BLaER1 (cell line): ENCODE data around the gene MRLN.

Experiments used
- H3K27ac ChIP-seq: shearing (Covaris generic); formaldehyde crosslinking; 2 replicates; pipeline ENCODE4 v1.8.1; 2022
- H3K27me3 ChIP-seq: shearing (Covaris generic); formaldehyde crosslinking; 2 replicates; pipeline ENCODE4 v1.8.1; 2022
- H3K36me3 ChIP-seq: shearing (Covaris generic); formaldehyde crosslinking; 2 replicates; pipeline ENCODE4 v1.8.1; 2022
- H3K4me1 ChIP-seq: shearing (Covaris generic); formaldehyde crosslinking; 2 replicates; pipeline ENCODE4 v1.8.1; 2022
- H3K4me2 ChIP-seq: shearing (Covaris generic); formaldehyde crosslinking; 2 replicates; pipeline ENCODE4 v1.8.1; 2022
- H3K4me3 ChIP-seq: shearing (Covaris generic); formaldehyde crosslinking; 2 replicates; pipeline ENCODE4 v1.8.1; 2022
- H3K9ac ChIP-seq: shearing (Covaris generic); formaldehyde crosslinking; 2 replicates; pipeline ENCODE4 v1.8.1; 2022
- H3K9me3 ChIP-seq: shearing (Covaris generic); formaldehyde crosslinking; 2 replicates; pipeline ENCODE4 v1.8.1; 2022
- H4K20me1 ChIP-seq: shearing (Covaris generic); formaldehyde crosslinking; 2 replicates; pipeline ENCODE4 v1.8.1; 2022
- Cebpa-rat ChIP-seq: shearing (Covaris generic); IDR thresholded peaks from 2 replicates; pipeline ENCODE4 v1.8.1; 2022

The MRLN gene

DNA sequence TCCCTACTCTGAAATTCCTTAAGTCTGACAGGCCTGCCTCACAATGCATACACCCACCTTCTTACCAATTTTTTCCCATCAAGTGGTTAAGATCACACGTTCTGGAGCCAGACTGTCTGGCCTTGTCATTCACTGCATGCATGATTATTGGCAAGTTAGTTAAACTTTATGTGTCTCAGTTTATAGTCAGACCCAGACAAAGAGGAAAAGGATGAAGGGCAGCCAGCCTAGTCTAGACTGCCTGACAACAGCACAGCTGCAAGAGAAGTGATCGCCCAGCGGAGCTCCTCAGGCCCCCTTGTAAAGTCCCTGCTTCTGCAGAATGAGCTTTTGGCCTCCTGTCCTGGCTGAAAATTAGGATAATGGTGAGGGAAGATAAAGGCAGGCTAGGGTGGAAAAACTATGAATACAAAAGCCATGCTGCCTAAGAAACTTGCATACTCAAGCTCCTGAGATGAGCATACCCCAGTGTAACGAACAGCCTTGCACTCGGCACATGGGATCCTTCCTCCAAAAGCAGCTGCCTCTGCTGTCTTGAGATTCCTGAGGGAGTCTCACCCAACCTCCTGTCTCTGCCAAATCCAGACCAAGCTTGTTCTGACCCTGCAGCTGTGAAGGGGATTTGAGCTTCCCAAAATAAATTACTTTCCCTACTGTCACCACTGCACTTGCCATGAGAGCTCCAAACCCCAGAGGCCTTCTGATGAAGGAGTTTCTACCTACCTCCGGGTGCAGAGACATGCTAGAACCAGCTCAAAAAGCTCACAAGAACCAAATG lies 26.7 kb upstream of the MRLN start:
- H3K4me2 ChIP-seq = no peak overlapping the region
- no peaks in the 10 kb centered on the region for H3K27me3 ChIP-seq
- H3K9me3 ChIP-seq = peaks cover 16% of the 10 kb centered on the region
- no peaks in the 10 kb centered on the region for H3K4me1 ChIP-seq
- no peak overlapping the region for H3K27ac ChIP-seq
- no peak overlapping the region for H3K9ac ChIP-seq
- H3K4me3 ChIP-seq = no peak overlapping the region
- TF ChIP-seq Cebpa-rat = no peak
- H3K36me3 ChIP-seq = no peaks in the 10 kb centered on the region
- no peaks in the 10 kb centered on the region for H4K20me1 ChIP-seq

DNA sequence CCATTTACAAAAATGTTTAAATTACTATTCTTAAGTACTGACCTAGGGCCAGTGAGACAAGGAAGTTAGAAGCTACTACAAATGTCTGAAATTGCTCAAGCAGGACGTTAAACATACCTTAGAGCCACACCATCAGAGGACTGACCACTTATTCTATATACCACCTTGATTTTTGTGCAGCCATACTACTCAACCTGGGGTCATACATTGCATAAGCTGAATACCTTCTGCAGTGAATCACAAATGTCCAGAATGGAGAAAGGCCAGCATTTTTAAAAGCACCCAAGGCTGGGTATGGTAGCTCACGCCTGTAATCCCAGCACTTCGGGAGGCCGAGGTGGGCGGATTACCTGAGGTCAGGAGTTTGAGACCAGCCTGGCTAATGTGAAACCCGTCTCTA lies 21.2 kb upstream of the MRLN start:
- Histone ChIP-seq H3K4me3 (no peak overlapping the region), H3K27me3 (no peaks in the 10 kb centered on the region), H3K27ac (no peak overlapping the region), H3K4me2 (no peak overlapping the region), H4K20me1 (no peaks in the 10 kb centered on the region), H3K9ac (no peak overlapping the region), H3K36me3 (no peaks in the 10 kb centered on the region), H3K4me1 (no peaks in the 10 kb centered on the region), H3K9me3 (peaks cover 22% of the 10 kb centered on the region)
- no peak for TF ChIP-seq Cebpa-rat

DNA sequence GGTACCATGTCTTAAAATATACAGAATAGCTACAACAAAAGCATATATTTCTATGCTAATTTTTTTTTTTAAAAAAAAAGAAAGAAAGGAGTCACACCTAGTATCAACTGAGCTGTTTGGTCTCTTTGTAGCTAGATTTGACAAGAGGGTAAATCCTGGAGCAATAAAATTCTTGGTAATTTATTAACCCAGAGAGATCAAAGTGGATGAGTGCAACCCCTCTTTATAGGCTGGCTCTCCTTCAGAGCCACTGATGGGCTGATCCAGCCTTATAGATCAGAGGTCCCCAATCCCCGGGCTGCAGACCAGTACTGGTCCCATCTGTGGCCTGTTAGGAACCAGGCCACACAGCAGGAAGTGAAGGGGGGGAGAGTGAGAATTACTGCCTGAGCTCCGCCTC lies 19.8 kb upstream of the MRLN start:
- peaks cover 22% of the 10 kb centered on the region for H3K9me3 ChIP-seq
- H3K27ac ChIP-seq = no peak overlapping the region
- H4K20me1 ChIP-seq = no peaks in the 10 kb centered on the region
- no peaks in the 10 kb centered on the region for H3K27me3 ChIP-seq
- H3K4me3 ChIP-seq = no peak overlapping the region
- no peak overlapping the region for H3K4me2 ChIP-seq
- no peak overlapping the region for H3K9ac ChIP-seq
- TF ChIP-seq Cebpa-rat = no peak
- no peaks in the 10 kb centered on the region for H3K4me1 ChIP-seq
- no peaks in the 10 kb centered on the region for H3K36me3 ChIP-seq

DNA sequence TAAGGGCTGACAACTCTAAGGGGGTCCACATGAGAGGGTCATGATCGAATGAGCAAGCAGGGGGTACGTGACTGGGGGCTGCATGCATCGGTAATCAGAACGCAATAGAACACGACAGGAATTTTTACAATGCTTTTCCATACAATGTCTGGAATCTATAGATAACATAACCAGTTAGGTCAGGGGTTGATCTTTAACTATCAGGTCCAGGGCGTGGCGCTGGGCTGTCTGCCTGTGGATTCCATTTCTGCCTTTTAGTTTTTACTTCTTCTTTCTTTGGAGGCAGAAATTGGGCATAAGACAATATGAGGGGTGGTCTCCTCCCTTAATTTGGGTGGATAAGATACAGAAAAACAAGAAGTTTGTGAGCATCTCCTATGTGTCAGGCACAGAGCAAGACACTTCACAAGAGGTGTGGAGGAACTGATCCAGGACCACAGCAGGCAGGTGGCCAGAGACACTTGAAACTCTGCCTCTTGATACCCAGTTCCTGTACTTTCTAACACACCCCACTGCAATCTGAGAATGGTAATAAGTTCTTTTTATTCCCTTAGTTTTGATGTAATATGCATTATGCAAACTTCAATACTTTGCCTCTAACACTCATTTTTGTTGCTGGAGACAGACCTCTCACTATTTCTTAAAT lies 18.0 kb upstream of the MRLN start:
- Histone ChIP-seq H3K27me3 (no peaks in the 10 kb centered on the region), H3K27ac (no peak overlapping the region), H3K4me1 (no peaks in the 10 kb centered on the region), H3K4me2 (no peak overlapping the region), H3K9ac (no peak overlapping the region), H3K4me3 (no peak overlapping the region), H3K36me3 (no peaks in the 10 kb centered on the region), H3K9me3 (peaks cover 6% of the 10 kb centered on the region), H4K20me1 (no peaks in the 10 kb centered on the region)
- TF ChIP-seq Cebpa-rat = no peak

DNA sequence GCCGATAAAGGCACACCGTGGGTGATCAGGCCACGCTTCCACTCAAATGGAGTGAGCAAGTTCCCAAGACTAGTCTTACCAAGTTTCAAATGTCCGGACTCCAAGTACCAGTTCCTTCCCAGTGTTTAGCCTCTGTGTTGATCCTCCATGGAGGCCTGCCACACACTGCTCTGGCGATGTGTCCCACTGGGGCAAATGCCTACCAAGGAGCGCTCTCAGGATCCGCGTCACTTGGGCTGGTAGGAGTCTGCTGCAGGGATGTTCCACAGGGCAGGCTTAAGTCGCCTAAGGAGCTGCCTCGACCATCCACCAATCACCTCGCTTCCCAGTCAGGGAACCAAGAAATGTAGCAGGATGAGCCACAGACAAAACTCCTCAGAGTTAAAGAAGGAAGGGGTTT lies 17.4 kb upstream of the MRLN start:
- no peaks in the 10 kb centered on the region for H3K4me1 ChIP-seq
- no peak overlapping the region for H3K4me3 ChIP-seq
- no peak overlapping the region for H3K27ac ChIP-seq
- H3K27me3 ChIP-seq = no peaks in the 10 kb centered on the region
- no peak overlapping the region for H3K4me2 ChIP-seq
- H3K36me3 ChIP-seq = no peaks in the 10 kb centered on the region
- H3K9ac ChIP-seq = no peak overlapping the region
- no peak for TF ChIP-seq Cebpa-rat
- peaks cover 6% of the 10 kb centered on the region; the same call in 1 of the 2 replicates for H3K9me3 ChIP-seq
- H4K20me1 ChIP-seq = no peaks in the 10 kb centered on the region

DNA sequence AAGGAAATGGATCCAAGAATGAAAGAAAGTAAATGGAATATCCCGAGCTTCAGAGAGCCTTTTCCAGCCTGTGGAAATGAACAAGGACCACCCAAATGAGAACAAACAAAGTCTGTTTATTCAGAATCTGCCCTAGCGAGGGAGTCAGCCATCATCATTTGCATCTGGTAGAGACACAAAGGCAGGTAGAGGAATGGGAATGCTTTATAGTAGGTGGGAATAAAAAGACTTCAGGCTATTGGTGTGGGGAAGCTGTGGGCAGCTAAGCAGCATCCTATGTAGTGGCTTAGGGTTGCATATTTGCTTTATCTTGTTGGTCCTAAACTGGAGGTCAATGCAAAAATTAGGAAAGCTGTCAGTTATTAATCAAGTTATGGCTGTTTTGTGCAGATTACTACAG lies 9.2 kb upstream of the MRLN start:
- no peaks in the 10 kb centered on the region for H3K27me3 ChIP-seq
- no peaks in the 10 kb centered on the region for H4K20me1 ChIP-seq
- H3K4me1 ChIP-seq = peaks cover 8% of the 10 kb centered on the region
- no peak overlapping the region for H3K9ac ChIP-seq
- no peak overlapping the region for H3K4me2 ChIP-seq
- peaks cover 17% of the 10 kb centered on the region; the same call in 1 of the 2 replicates for H3K9me3 ChIP-seq
- TF ChIP-seq Cebpa-rat = no peak
- no peak overlapping the region for H3K4me3 ChIP-seq
- H3K27ac ChIP-seq = no peak overlapping the region
- H3K36me3 ChIP-seq = no peaks in the 10 kb centered on the region

DNA sequence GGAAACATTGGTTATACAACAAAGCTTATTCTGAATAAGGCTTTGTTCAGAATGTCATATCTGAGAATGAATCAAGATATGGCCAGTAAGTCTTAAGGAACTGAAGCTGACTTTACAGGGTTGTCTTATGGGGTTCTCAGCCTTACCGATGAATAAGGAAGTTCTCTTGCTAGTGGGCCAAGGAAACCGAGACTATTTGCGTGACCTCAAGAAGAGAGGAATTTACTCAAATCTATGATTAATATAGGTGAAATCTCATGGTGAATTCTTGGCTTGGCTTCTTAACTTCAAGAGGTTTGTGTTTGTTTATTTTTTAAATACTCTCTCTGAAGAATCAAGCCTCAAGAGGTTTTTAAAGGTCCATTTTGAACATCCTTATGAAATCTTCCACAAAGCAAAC lies 4.7 kb upstream of the MRLN start:
- no peak for TF ChIP-seq Cebpa-rat
- Histone ChIP-seq H3K27me3 (no peaks in the 10 kb centered on the region), H3K27ac (no peak overlapping the region)

DNA sequence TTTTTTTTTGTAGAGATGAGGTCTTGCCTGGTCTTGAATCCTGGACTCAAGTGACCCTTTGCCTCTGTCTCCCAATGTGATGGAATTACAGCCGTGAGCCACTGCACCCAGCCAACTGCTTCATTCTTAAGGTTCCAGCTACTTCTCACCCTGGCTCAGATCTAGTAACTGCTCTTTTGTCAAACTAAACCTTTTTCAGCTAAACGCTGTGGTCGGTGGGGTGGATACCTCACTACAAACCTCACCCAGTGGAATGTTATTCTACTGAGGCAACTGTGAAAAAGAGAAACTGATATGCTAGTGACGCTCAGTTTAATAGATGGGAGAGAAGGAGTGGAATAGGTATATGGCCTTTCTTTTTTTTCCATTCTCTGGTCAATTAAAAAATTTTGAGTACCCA lies 1.7 kb upstream of the MRLN start:
- no peak overlapping the region for H3K4me3 ChIP-seq
- H3K4me2 ChIP-seq = no peak overlapping the region
- H3K9me3 ChIP-seq = peaks cover 7% of the 10 kb centered on the region; the same call in 1 of the 2 replicates
- no peaks in the 10 kb centered on the region for H3K27me3 ChIP-seq
- H3K4me1 ChIP-seq = no peaks in the 10 kb centered on the region
- no peak overlapping the region for H3K27ac ChIP-seq
- no peak overlapping the region for H3K9ac ChIP-seq
- no peaks in the 10 kb centered on the region for H4K20me1 ChIP-seq
- H3K36me3 ChIP-seq = no peaks in the 10 kb centered on the region
- TF ChIP-seq Cebpa-rat = no peak

More for the DNA sequence above, 4.7 kb upstream of the MRLN start:
- Histone ChIP-seq H3K9me3 (peaks cover 17% of the 10 kb centered on the region; the same call in 1 of the 2 replicates), H3K36me3 (no peaks in the 10 kb centered on the region), H3K9ac (no peak overlapping the region), H4K20me1 (no peaks in the 10 kb centered on the region), H3K4me3 (no peak overlapping the region), H3K4me2 (no peak overlapping the region), H3K4me1 (peaks cover 2% of the 10 kb centered on the region; the same call in 1 of the 2 replicates)

DNA sequence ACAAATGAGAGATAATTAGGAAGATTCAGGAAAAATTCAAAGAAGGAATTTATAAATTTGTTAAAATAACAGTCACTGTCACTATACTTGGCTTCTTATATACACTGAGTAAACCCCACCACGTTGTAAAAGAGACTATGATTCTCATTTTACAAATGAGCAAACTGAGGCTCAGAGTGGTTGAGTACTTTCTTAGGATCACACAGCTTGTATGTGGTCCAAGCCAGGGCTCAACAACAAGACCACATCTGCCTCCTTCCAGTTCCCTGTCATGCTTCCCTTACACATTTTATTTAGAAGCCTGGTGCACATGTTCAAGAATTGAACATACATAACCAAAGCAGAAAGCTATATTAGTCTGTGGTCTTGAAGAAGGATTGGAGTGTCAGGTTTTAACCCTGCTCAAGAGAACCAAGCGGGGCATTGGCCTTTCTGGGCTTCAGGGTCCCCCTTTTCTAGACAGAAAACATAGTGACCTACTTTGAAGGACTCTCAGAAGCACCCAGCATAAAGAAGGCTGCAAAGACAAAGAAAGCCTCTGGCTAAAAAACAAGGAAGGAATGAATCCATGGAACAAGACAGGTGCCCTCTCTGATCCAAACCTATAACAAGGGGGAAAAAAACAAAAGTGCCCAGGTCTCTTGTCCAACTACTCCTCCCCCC lies 846 bp downstream of the MRLN start:
- Histone ChIP-seq H3K27me3 (no peaks in the 10 kb centered on the region), H3K4me1 (no peaks in the 10 kb centered on the region), H3K36me3 (no peaks in the 10 kb centered on the region), H3K9ac (no peak overlapping the region), H3K27ac (no peak overlapping the region), H3K9me3 (no peaks in the 10 kb centered on the region), H3K4me2 (no peak overlapping the region), H4K20me1 (no peaks in the 10 kb centered on the region), H3K4me3 (no peak overlapping the region)
- no peak for TF ChIP-seq Cebpa-rat
